Measurements from ENCODE around the gene SUN2.

GRCh38 chr22:38699143-38699542 is 56.7 kb downstream of the SUN2 start:
- TF ChIP-seq EZH2 (IDR thresholded peaks at IDR 0.05; ENCODE audit: borderline replicate concordance, low read depth, low read length) = no peak
- no peak for TF ChIP-seq THAP7 (CRISPR knock-in tag; IDR thresholded peaks at IDR 0.05)
- TF ChIP-seq TFAP4 (CRISPR knock-in tag; IDR thresholded peaks at IDR 0.05; ENCODE audit: borderline replicate concordance) = no peak
- TF ChIP-seq HMGN3 (IDR thresholded peaks at IDR 0.05; ENCODE audit: borderline replicate concordance, extremely low read depth, insufficient read length, low read depth, low read length) = no peak
- TF ChIP-seq KAT2B (IDR thresholded peaks at IDR 0.05; ENCODE audit: low read depth, low read length) = no peak
- no peak for TF ChIP-seq PHB2 (IDR thresholded peaks at IDR 0.05; ENCODE audit: low read depth)
- no peak for TF ChIP-seq PCBP2 (IDR thresholded peaks at IDR 0.05; ENCODE audit: low read depth, low read length, poor library complexity, severe bottlenecking)
- no peak for TF ChIP-seq ELK1 (CRISPR knock-in tag; IDR thresholded peaks at IDR 0.05)
- no peak for TF ChIP-seq POLR2AphosphoS2 (IDR thresholded peaks at IDR 0.05; ENCODE audit: low read length)
- TF ChIP-seq CTCF (IDR thresholded peaks at IDR 0.05 in 2 of 3, conservative IDR thresholded peaks at IDR 0.05 in 1 of 3; ENCODE audit: insufficient read depth in 2 of 3, low read depth in 1 of 3, low read length in 3 of 3) = no peak
- no peak for TF ChIP-seq FUS (optimal IDR thresholded peaks at IDR 0.05; ENCODE audit: low read depth, low read length)
- TF ChIP-seq CBX2 (IDR thresholded peaks at IDR 0.05; ENCODE audit: insufficient read depth, low read length, poor library complexity, severe bottlenecking) = no peak
